Fibroblast of pulmonary artery (primary cell): ENCODE data around the gene UGT1A10.
"Not testable (repeated sequence)": the region's sequence is repeated elsewhere in the genome, so short reads cannot be mapped to it uniquely, and the experiment has no call there.

ENCODE experiments used
- DNase-seq: peaks from one replicate; pipeline ENCODE4 v3.0.0-alpha.2; 2010; ENCODE audit warnings: low read depth
- H3K4me3 ChIP-seq: replicated peaks from 2 replicates; pipeline ENCODE4 v1.5.1; 2011; ENCODE audit warnings: low read depth, mild to moderate bottlenecking, control low read depth, low read length, moderate library complexity
- TF ChIP-seq, protein P1 (sequence below): IDR thresholded peaks from 2 replicates; pipeline ENCODE4 v1.5.1; 2011; ENCODE audit warnings: mild to moderate bottlenecking, control low read depth, low read length, inconsistent platforms; ENCODE audit errors: missing control alignments

UGT1A10 gene

DNA sequence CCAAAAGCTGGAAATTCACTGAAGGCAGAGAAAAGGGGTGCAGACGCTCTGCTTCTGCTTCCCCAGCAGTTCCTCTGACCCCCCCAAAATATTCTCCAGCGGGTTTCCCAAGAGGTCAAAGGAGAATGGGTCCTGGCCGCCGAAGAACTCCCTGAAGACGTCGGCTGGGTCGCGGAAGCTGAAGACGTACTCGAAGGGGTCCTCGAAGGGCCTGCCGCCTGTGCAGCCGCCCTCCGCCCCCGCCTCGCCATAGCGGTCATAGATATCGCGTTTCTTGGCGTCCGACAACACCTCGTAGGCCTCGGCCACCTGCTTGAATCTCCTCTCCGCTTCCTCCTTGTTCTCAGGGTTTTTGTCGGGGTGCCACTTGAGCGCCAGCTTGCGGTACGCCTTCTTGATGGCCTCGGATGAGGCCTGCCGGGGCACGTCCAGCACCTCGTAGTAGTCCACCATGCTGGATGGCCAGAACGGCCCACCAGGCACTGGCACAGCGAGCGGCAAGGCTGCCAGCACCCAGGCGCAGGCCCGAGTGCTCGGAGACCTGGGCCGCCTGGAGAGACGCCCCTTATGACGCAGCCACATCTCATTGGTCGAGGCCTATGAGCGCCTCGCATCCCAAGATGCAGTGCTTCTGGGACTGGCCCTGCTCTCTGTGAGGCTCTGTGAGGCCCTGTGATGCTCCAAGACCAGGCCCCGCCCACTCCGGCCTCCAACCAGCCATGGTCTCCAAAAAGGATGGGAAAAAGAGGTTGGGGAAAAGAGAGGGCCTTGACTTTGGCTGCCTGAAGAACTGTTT is 107.4 kb downstream of the UGT1A10 start:
- DNase-seq = no peak
- TF ChIP-seq, protein P1, sequence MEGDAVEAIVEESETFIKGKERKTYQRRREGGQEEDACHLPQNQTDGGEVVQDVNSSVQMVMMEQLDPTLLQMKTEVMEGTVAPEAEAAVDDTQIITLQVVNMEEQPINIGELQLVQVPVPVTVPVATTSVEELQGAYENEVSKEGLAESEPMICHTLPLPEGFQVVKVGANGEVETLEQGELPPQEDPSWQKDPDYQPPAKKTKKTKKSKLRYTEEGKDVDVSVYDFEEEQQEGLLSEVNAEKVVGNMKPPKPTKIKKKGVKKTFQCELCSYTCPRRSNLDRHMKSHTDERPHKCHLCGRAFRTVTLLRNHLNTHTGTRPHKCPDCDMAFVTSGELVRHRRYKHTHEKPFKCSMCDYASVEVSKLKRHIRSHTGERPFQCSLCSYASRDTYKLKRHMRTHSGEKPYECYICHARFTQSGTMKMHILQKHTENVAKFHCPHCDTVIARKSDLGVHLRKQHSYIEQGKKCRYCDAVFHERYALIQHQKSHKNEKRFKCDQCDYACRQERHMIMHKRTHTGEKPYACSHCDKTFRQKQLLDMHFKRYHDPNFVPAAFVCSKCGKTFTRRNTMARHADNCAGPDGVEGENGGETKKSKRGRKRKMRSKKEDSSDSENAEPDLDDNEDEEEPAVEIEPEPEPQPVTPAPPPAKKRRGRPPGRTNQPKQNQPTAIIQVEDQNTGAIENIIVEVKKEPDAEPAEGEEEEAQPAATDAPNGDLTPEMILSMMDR = no peak
- no peak overlapping the region for H3K4me3 ChIP-seq

DNA sequence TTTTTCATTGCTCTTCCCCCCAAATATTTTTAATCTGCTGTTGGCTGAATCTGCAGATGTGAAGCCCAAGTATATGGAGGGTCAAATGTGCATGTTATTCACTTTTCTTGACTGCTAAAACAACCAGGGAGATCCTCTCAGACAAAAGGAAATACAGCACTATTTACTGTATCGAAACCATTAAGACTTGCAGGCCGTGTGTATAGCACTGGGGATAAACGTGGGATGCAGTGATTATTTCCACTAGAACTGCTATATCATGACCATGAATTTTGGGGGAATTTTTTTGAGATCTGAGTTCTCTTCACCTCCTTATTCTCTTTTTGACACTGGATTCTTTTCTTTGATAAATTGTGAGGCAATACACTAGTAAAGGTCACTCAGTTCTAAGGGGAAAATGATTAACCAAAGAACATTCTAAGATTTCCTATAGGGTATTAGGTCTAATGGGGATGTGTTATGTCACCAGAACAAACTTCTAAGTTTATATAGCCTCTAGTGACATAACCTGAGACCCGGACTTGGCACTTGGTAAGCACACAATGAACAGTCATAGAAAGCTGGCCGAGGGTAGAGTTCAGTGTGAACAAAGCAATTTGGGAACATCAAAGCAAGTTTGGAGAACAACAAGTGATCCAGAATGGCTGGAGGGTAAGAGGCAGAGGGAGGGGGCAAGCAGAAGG is 109.0 kb downstream of the UGT1A10 start:
- TF ChIP-seq, protein P1 = no peak
- H3K4me3 ChIP-seq = no peak overlapping the region
- no peak for DNase-seq

DNA sequence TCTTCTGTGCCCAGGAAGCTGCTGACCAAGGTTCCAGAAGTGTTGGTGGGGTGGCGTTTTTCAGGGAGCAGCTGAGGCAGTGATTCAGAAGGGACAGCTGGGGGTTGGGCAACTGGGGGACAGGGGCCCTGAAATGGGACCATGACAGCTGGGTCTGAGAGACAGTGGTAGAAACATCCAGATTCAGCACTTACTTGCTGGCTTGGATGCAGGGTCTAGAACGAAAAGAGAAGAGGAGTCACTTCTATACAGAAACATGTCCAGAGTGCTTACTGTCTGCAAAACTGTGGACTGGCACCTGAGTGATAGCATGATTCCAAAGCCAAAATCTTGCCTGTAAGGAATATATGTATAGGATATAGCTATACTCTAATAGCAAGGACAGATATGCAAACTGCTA is 109.6 kb downstream of the UGT1A10 start:
- DNase-seq, H3K4me3 ChIP-seq: not testable (repeated sequence)

- DNase-seq = no peak
- no peak overlapping the region for H3K4me3 ChIP-seq
- TF ChIP-seq, protein P1 = no peak
These were observed 110.4 kb downstream of the UGT1A10 start for GRCh38 chr2:233746475-233747282.

GRCh38 chr2:233747283-233747544 is 111.0 kb downstream of the UGT1A10 start:
- TF ChIP-seq, protein P1 = no peak
- no peak for DNase-seq
- H3K4me3 ChIP-seq = no peak overlapping the region

GRCh38 chr2:233750689-233751088 is 114.4 kb downstream of the UGT1A10 start:
- not testable (repeated sequence) for DNase-seq, H3K4me3 ChIP-seq

DNA sequence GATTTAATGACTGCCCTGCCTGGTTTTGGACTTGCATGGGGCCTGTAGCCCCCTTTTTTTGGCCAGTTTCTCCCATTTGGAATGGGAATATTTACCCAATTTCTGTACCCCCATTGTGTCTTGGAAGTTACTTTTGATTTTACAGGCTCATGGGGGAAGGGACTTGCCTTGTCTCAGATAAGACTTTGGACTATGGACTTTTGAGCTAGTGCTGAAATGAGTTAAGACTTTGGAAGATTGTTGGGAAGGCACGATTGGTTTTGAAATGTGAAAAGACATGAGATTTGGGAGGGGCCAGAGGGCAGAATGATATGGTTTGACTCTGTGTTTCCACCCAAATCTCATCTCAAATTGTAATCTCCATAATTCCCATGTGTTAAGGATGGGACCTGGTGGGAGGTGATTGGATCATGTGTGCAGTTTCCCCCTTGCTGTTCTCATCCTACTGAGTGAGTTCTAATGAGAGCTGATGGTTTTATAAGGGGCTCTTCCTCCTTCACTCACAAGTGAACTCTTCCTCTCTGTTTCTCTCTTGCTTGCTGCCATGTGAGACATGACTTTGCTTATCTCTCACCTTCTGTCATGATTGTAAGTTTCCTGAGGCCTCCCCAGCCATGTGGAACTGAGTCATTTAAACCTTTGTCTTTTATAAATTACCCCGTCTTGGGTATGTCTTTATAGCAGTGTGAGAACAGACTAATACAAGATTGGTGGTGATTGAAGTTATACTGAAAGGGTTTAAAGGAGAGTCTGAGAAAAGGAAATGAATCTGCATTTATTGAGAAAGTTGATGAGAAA is 115.2 kb downstream of the UGT1A10 start:
- not testable (repeated sequence) for H3K4me3 ChIP-seq, DNase-seq
